ENCODE measurements around the gene TMEM92. TPM values are rescaled to one million over a fixed set of nuclear protein-coding genes. Genes with fewer than 3 reads are reported as not detected.

The TMEM92 gene
- total and polyA plus RNA-seq, 2 of the 13 experiments (the other 11 are each of a cell fraction or from before 2014, with no cell fraction given) = 0.07 TPM; not detected in 1

- TF ChIP-seq ZHX2 (IDR thresholded peaks at IDR 0.05; ENCODE audit: low read depth) (no peak), ZHX2 (CRISPR knock-in tag; IDR thresholded peaks at IDR 0.05; ENCODE audit: borderline replicate concordance) (no peak), JDP2 (CRISPR knock-in tag; IDR thresholded peaks at IDR 0.05; ENCODE audit: borderline replicate concordance) (no peak), ZBTB7A (CRISPR knock-in tag; IDR thresholded peaks at IDR 0.05) (no peak), ZNF383 (CRISPR knock-in tag; IDR thresholded peaks at IDR 0.05; ENCODE audit: borderline replicate concordance) (no peak), RFXAP (CRISPR knock-in tag; IDR thresholded peaks at IDR 0.05; ENCODE audit: borderline replicate concordance) (no peak)
Measured at GRCh38 chr17:50279639-50280038, 5.4 kb downstream of the TMEM92 start (continued).

GRCh38 chr17:50280068-50280467 lies 5.8 kb downstream of the TMEM92 start:
- 48% methylated on average over 7 of the region's 8 CpGs for WGBS (ENCODE audit: low lambda C conversion rate)
- FAIRE-seq (no peak), DNase-seq (ENCODE audit: low spot score) (no peak), ATAC-seq (no peak)
- no peak overlapping the region for H3K4me2 ChIP-seq (ENCODE audit: low read depth, low read length)
- H3K4me3 ChIP-seq (replicated peaks in 1 of 3; ENCODE audit: insufficient read depth in 1 of 3, low read depth in 2 of 3, low read length in 3 of 3) = no peak overlapping the region
- H3K36me3 ChIP-seq (replicated peaks in 1 of 2; ENCODE audit: control insufficient read depth in 1 of 2, insufficient read depth in 2 of 2, low read length in 2 of 2) = no peaks in the 10 kb centered on the region
- no peak overlapping the region for H3K27ac ChIP-seq (ENCODE audit: extremely low read length, insufficient read depth, low read length)
- no peaks in the 10 kb centered on the region for H3K9me3 ChIP-seq (ENCODE audit: low read length)
- ChIA-PET POLR2A (no interaction called here), CTCF (ENCODE audit: low intra/inter-chr PET ratio, low total read pairs) (no interaction called here)
- no peaks in the 10 kb centered on the region for H4K20me1 ChIP-seq (ENCODE audit: insufficient read depth, low read length)
- no peak overlapping the region for H3K9ac ChIP-seq (ENCODE audit: insufficient read depth, low read depth, low read length)
- in situ Hi-C loops (cut with HindIII; ENCODE audit: extremely low pct_ligation_motif_present, low pct_unique_long_range_greater_than_20kb) = no loop called here
- no TSS peak for BruUV-seq (replicated peaks)
- H3K4me1 ChIP-seq (ENCODE audit: insufficient read depth, low read length) = peaks cover 7% of the 10 kb centered on the region; the same call in 1 of the 2 replicates
- H2AFZ ChIP-seq (ENCODE audit: low read length) = no peak overlapping the region
- H3K79me2 ChIP-seq (ENCODE audit: insufficient read depth, low read length) = no peaks in the 10 kb centered on the region
- H3K27me3 ChIP-seq (ENCODE audit: control insufficient read depth in 1 of 2, insufficient read depth in 2 of 2, low read length in 2 of 2) = peaks cover 2 to 35% of the 10 kb centered on the region in 2 experiments; a peak in 3 of 5 replicates
- intact Hi-C loops (cut with micrococcal nuclease; ENCODE audit: unreplicated experiment) = no loop called here
- TF ChIP-seq RFXAP (CRISPR knock-in tag; IDR thresholded peaks at IDR 0.05; ENCODE audit: borderline replicate concordance) = no peak
- no peak for TF ChIP-seq ZNF552 (CRISPR knock-in tag; IDR thresholded peaks at IDR 0.05; ENCODE audit: borderline replicate concordance)
- no peak for TF ChIP-seq LCORL (IDR thresholded peaks at IDR 0.05)
- TF ChIP-seq LCORL (CRISPR knock-in tag; IDR thresholded peaks at IDR 0.05) = no peak
- no peak for TF ChIP-seq ZNF326 (CRISPR knock-in tag; IDR thresholded peaks at IDR 0.05; ENCODE audit: borderline replicate concordance)
- no peak for TF ChIP-seq KLF15 (CRISPR knock-in tag; IDR thresholded peaks at IDR 0.05; ENCODE audit: borderline replicate concordance)
- no peak for TF ChIP-seq ZFP90 (CRISPR knock-in tag; IDR thresholded peaks at IDR 0.05; ENCODE audit: borderline replicate concordance)
- no peak for TF ChIP-seq THAP9 (CRISPR knock-in tag; IDR thresholded peaks at IDR 0.05; ENCODE audit: borderline replicate concordance)
- TF ChIP-seq XRCC5 (optimal IDR thresholded peaks at IDR 0.05; ENCODE audit: low read length) = no peak
- TF ChIP-seq ZNF7 (CRISPR knock-in tag; IDR thresholded peaks at IDR 0.05) = no peak
- no peak for TF ChIP-seq TBX3 (IDR thresholded peaks at IDR 0.05; ENCODE audit: borderline replicate concordance)
